HCT116 (cell line): ENCODE measurements around the gene MYRF. TPM values are rescaled to one million over a fixed set of nuclear protein-coding genes. Genes with fewer than 3 reads are reported as not detected.

ENCODE experiments used
- ATAC-seq: fragments of 200-7000 bp; cut with Tn5 transposase; 2 replicates; pipeline ENCODE4 v1.9.1; 2020; ENCODE audit warnings: mild to moderate bottlenecking, moderate library complexity
- BruUV-seq: library from RNA; stranded (reverse); fragments of 400-500 nt; replicated peaks from 2 replicates; lab custom pipeline; 2021; lab: Mats Ljungman, UMichigan
- CTCF ChIA-PET: fragments of 300-600 bp; sonication (Branson Sonifier 250); formaldehyde crosslinking; loops from one replicate; lab custom pipeline; 2021; ENCODE audit warnings: antibody characterized with exemption; lab: Charles Lee
- POLR2A ChIA-PET: fragments of 300-600, 350-600 bp; sonication (Branson Sonifier 250); formaldehyde crosslinking; loops from one replicate; lab custom pipeline; 2021; ENCODE audit warnings: antibody characterized with exemption; lab: Charles Lee
- RAD21 ChIA-PET, 2 experiments: fragments of 300-600 bp; sonication (Branson Sonifier 250); formaldehyde crosslinking; loops; one replicate each; lab custom pipeline; 2023; ENCODE audit warnings: low total read pairs in 2 of 2; ENCODE audit not compliant: uncharacterized antibody in 2 of 2, unreplicated experiment in 2 of 2, low non-redundant PET in 1 of 2; lab: Charles Lee
- DNase-seq: peaks from one replicate; pipeline ENCODE4 v3.0.0-alpha.2; 2010; ENCODE audit warnings: low read depth, low spot score
- H2AFZ ChIP-seq: fragments of 200-600 bp; shearing (Covaris generic), sonication (generic); 2 replicates; pipeline ENCODE4 v1.6.1; 2017; ENCODE audit warnings: low read depth, mixed run types, mixed read lengths, antibody characterized with exemption, low read length; ENCODE audit not compliant: poor library complexity, severe bottlenecking
- H3K27ac ChIP-seq: 2 replicates; pipeline ENCODE4 v1.5.1; 2012; ENCODE audit warnings: low read depth, low read length
- H3K27me3 ChIP-seq: fragments of 200-600 bp; sonication (generic); 2 replicates; pipeline ENCODE4 v1.6.1; 2016; ENCODE audit warnings: mixed run types, low read length, mixed read lengths; ENCODE audit not compliant: insufficient read depth
- H3K36me3 ChIP-seq, 2 experiments: fragments of 200-500 bp in 1 of 2; fragments of 200-600 bp in 1 of 2; sonication (Bioruptor generic) in 1 of 2; sonication (generic) in 1 of 2; 2 replicates each; pipeline versions ENCODE4 v1.5.1 to v1.6.1; 2014 to 2016; ENCODE audit warnings: low read length in 2 of 2, inconsistent platforms in 1 of 2, mixed read lengths in 1 of 2, mixed run types in 1 of 2; ENCODE audit not compliant: insufficient read depth in 2 of 2, control insufficient read depth in 1 of 2
- H3K4me1 ChIP-seq, 2 experiments: fragments of 200-600 bp in 1 of 2; sonication (generic) in 1 of 2; 2 replicates each; pipeline versions ENCODE4 v1.5.1 to v1.6.1; 2012 to 2017; ENCODE audit warnings: low read length in 2 of 2, inconsistent platforms in 1 of 2, mild to moderate bottlenecking in 1 of 2, mixed read lengths in 1 of 2, mixed run types in 1 of 2, moderate library complexity in 1 of 2; ENCODE audit not compliant: insufficient read depth in 2 of 2, control insufficient read depth in 1 of 2
- H3K4me2 ChIP-seq: fragments of 200-600 bp; sonication (generic); 2 replicates; pipeline ENCODE4 v1.6.1; 2017; ENCODE audit warnings: mixed run types, low read length, mixed read lengths
- H3K4me3 ChIP-seq, 2 experiments: fragments of 200-600 bp in 1 of 2; sonication (generic) in 1 of 2; replicated peaks in 1 of 2; 2 replicates each; pipeline ENCODE4 v1.5.1; 2011 to 2016; ENCODE audit warnings: low read length in 2 of 2, control low read depth in 1 of 2, low read depth in 1 of 2, mild to moderate bottlenecking in 1 of 2, mixed read lengths in 1 of 2, mixed run types in 1 of 2
- H3K79me2 ChIP-seq: fragments of 200-600 bp; sonication (generic); 2 replicates; pipeline ENCODE4 v1.6.1; 2017; ENCODE audit warnings: mild to moderate bottlenecking, mixed run types, low read length, moderate library complexity, mixed read lengths; ENCODE audit not compliant: insufficient read depth
- H3K9ac ChIP-seq: fragments of 200-600 bp; sonication (generic); 2 replicates; pipeline ENCODE4 v1.6.1; 2016; ENCODE audit warnings: low read length, mixed read lengths
- H3K9me2 ChIP-seq: fragments of 200-600 bp; sonication (generic), shearing (Covaris generic); 2 replicates; pipeline ENCODE4 v1.6.1; 2017; ENCODE audit warnings: mixed run types, mild to moderate bottlenecking, moderate library complexity; ENCODE audit not compliant: insufficient read depth
- H3K9me3 ChIP-seq, 2 experiments: fragments of 200-500 bp in 1 of 2; fragments of 200-600 bp in 1 of 2; sonication (Bioruptor generic) in 1 of 2; sonication (generic) in 1 of 2; 2 replicates each; pipeline ENCODE4 v1.6.1; 2014 to 2017; ENCODE audit warnings: low read length in 2 of 2, mixed read lengths in 2 of 2, inconsistent platforms in 1 of 2, low read depth in 1 of 2, mild to moderate bottlenecking in 1 of 2, mixed run types in 1 of 2, moderate library complexity in 1 of 2; ENCODE audit not compliant: control insufficient read depth in 1 of 2, insufficient read depth in 1 of 2
- H4K20me1 ChIP-seq: fragments of 200-600 bp; sonication (generic), shearing (Covaris generic); 2 replicates; pipeline ENCODE4 v1.6.1; 2017; ENCODE audit warnings: mixed run types, mild to moderate bottlenecking, moderate library complexity; ENCODE audit not compliant: insufficient read depth
- ATF3 ChIP-seq: IDR thresholded peaks from 2 replicates; pipeline ENCODE4 v1.6.1; 2012
- CBX3 ChIP-seq: IDR thresholded peaks from 2 replicates; pipeline ENCODE4 v1.6.1; 2012; ENCODE audit warnings: low read depth
- CEBPB ChIP-seq: IDR thresholded peaks from 2 replicates; pipeline ENCODE4 v1.6.1; 2012; ENCODE audit warnings: low read depth
- CTCF ChIP-seq, 3 experiments: fragments of 200-600 bp in 1 of 3; sonication (generic) in 1 of 3; IDR thresholded peaks in 2 of 3; conservative IDR thresholded peaks in 1 of 3; 2 replicates each; pipeline ENCODE4 v1.5.1; 2012 to 2017; ENCODE audit warnings: low read depth in 2 of 3, low read length in 2 of 3, antibody characterized with exemption in 1 of 3, borderline replicate concordance in 1 of 3, control low read depth in 1 of 3, mild to moderate bottlenecking in 1 of 3, mixed read lengths in 1 of 3, mixed run types in 1 of 3, moderate library complexity in 1 of 3; ENCODE audit not compliant: insufficient read depth in 1 of 3
- EGR1 ChIP-seq: IDR thresholded peaks from 2 replicates; pipeline ENCODE4 v1.6.1; 2012; ENCODE audit warnings: low read depth
- ELF1 ChIP-seq: IDR thresholded peaks from 2 replicates; pipeline ENCODE4 v1.6.1; 2012; ENCODE audit warnings: low read depth, borderline replicate concordance
- EZH2 ChIP-seq: fragments of 200-600 bp; sonication (generic); IDR thresholded peaks from 2 replicates; pipeline ENCODE4 v1.6.1; 2017; ENCODE audit warnings: antibody characterized with exemption, mixed run types
- FOSL1 ChIP-seq: IDR thresholded peaks from 2 replicates; pipeline ENCODE4 v1.6.1; 2012; ENCODE audit warnings: low read depth
- JUND ChIP-seq: IDR thresholded peaks from 2 replicates; pipeline ENCODE4 v1.6.1; 2012
- MAX ChIP-seq: IDR thresholded peaks from 2 replicates; pipeline ENCODE4 v1.6.1; 2012
- POLR2A ChIP-seq: IDR thresholded peaks from 2 replicates; pipeline ENCODE4 v1.7.0; 2011; ENCODE audit warnings: borderline replicate concordance; ENCODE audit not compliant: insufficient read depth, insufficient read length; ENCODE audit errors: extremely low read depth
- POLR2AphosphoS5 ChIP-seq: IDR thresholded peaks from 2 replicates; pipeline ENCODE4 v1.6.1; 2011; ENCODE audit warnings: mild to moderate bottlenecking, low read depth, low read length, moderate library complexity
- SIN3A ChIP-seq: IDR thresholded peaks from 2 replicates; pipeline ENCODE4 v1.6.1; 2012; ENCODE audit warnings: low read depth
- SP1 ChIP-seq: IDR thresholded peaks from 2 replicates; pipeline ENCODE4 v1.6.1; 2012; ENCODE audit warnings: low read depth
- TCF7L2 ChIP-seq: IDR thresholded peaks from 2 replicates; pipeline ENCODE4 v1.7.0; 2011; ENCODE audit warnings: borderline replicate concordance, inconsistent platforms; ENCODE audit not compliant: insufficient read depth, insufficient read length; ENCODE audit errors: extremely low read depth
- ZFX ChIP-seq: fragments of 450-650 bp; IDR thresholded peaks from 2 replicates; pipeline ENCODE4 v1.6.1; 2017
- ZNF274 ChIP-seq: fragments of 200-500 bp; sonication (Bioruptor generic); IDR thresholded peaks from 2 replicates; pipeline ENCODE4 v1.6.1; 2014; ENCODE audit warnings: mild to moderate bottlenecking, low read depth, low read length, inconsistent platforms
- intact Hi-C: fragments of 100-400 bp; cut with micrococcal nuclease; formaldehyde crosslinking; loops from 2 replicates; pipeline ENCODE4 v1.10.0; 2022
- total RNA-seq: library from RNA; stranded (reverse); gene quantifications from one replicate; pipeline ENCODE4 v1.2.1, GENCODE V29; 2021; ENCODE audit not compliant: unreplicated experiment

Gene MYRF
- total RNA-seq, 1 experiment from 2014 or later = 52.3 TPM

- no peak for TF ChIP-seq CBX3
- no peak for TF ChIP-seq ATF3
Observed at GRCh38 chr11:61712846-61713245, 39.6 kb upstream of the MYRF start (continued).

- H3K27ac ChIP-seq = no peak overlapping the region
- H3K4me2 ChIP-seq = no peak overlapping the region
- intact Hi-C loops = no loop called here
- no peaks in the 10 kb centered on the region for H3K79me2 ChIP-seq
- H3K9ac ChIP-seq = no peak overlapping the region
- POLR2A ChIA-PET = no interaction called here
- no peaks in the 10 kb centered on the region for H3K9me2 ChIP-seq
- H2AFZ ChIP-seq = no peak overlapping the region
- H3K4me3 ChIP-seq = no peak overlapping the region
- no peaks in the 10 kb centered on the region for H4K20me1 ChIP-seq
- no peaks in the 10 kb centered on the region for H3K27me3 ChIP-seq
- no peaks in the 10 kb centered on the region for H3K36me3 ChIP-seq
- peaks cover 0 to 7% of the 10 kb centered on the region in 2 experiments; a peak in 1 of 4 replicates for H3K4me1 ChIP-seq
- no peaks in the 10 kb centered on the region for H3K9me3 ChIP-seq
- CTCF ChIA-PET = interaction anchor here (0.7 kb wide), 1 partner anchor 20 kb away, joined by 3 read pairs; no protein-coding TSS in a partner anchor
- no peak for DNase-seq
- BruUV-seq = no TSS peak
- ATAC-seq = no peak
- no peak for TF ChIP-seq SP1
- no peak for TF ChIP-seq CBX3
- no peak for TF ChIP-seq SIN3A
- no peak for TF ChIP-seq TCF7L2
- RAD21 ChIA-PET = no interaction called here
Observed at GRCh38 chr11:61713464-61713863, 39.0 kb upstream of the MYRF start.

- no peaks in the 10 kb centered on the region for H3K36me3 ChIP-seq
- DNase-seq = no peak
- intact Hi-C loops = no loop called here
- ChIA-PET RAD21 (no interaction called here), POLR2A (no interaction called here), CTCF (no interaction called here)
- H3K4me2 ChIP-seq = no peak overlapping the region
- no peaks in the 10 kb centered on the region for H3K27me3 ChIP-seq
- H3K9ac ChIP-seq = no peak overlapping the region
- no peak for ATAC-seq
- H3K79me2 ChIP-seq = no peaks in the 10 kb centered on the region
- H3K9me2 ChIP-seq = no peaks in the 10 kb centered on the region
- BruUV-seq = no TSS peak
- no peak overlapping the region for H3K4me3 ChIP-seq
- H2AFZ ChIP-seq = no peak overlapping the region
- no peak overlapping the region for H3K27ac ChIP-seq
- TF ChIP-seq CTCF (IDR thresholded peaks at IDR 0.05 in 2 of 3, conservative IDR thresholded peaks at IDR 0.05 in 1 of 3; ENCODE audit: borderline replicate concordance in 1 of 3, insufficient read depth in 1 of 3, low read depth in 2 of 3, low read length in 2 of 3) (no peak), ZNF274 (no peak), ATF3 (no peak), SP1 (no peak), FOSL1 (no peak), CEBPB (no peak), JUND (no peak), EZH2 (no peak), EGR1 (no peak), CBX3 (no peak), MAX (no peak), ELF1 (no peak), POLR2A (no peak), POLR2AphosphoS5 (no peak), ZFX (no peak), TCF7L2 (no peak)
- H3K4me1 ChIP-seq = peaks cover 0 to 7% of the 10 kb centered on the region in 2 experiments; a peak in 1 of 4 replicates
- no peaks in the 10 kb centered on the region for H3K9me3 ChIP-seq
- no peaks in the 10 kb centered on the region for H4K20me1 ChIP-seq
Observed at GRCh38 chr11:61713906-61714305, 38.5 kb upstream of the MYRF start.
